ENCODE results near the gene ENDOG. TPM values are rescaled to one million over a fixed set of nuclear protein-coding genes. Genes with fewer than 3 reads are reported as not detected.

Gene ENDOG
- total and polyA plus RNA-seq, 11 donors = 34.8 to 105 (median 57.6) TPM

GRCh38 chr9:128785427-128785826 lies 32.9 kb upstream of the ENDOG start:
- DNase-seq = no peak
- H3K27me3 ChIP-seq = no peaks in the 10 kb centered on the region
- no peak for TF ChIP-seq POLR2A (IDR thresholded peaks at IDR 0.05)
- no peak for TF ChIP-seq CTCF (IDR thresholded peaks at IDR 0.05)
- intact Hi-C loops (cut with DNase I) = loop anchor here in 2 of 10 donors (1.0 to 5.0 kb wide), 3 partner anchors 12 to 83 kb away; partner anchors contain the start of gene PKN3 (in 1 of the 2)
- peaks cover 0 to 10% (median 0%) of the 10 kb centered on the region in 12 donors for H3K9me3 ChIP-seq
- WGBS, 4 donors = 96 to 99% (median 97%) methylated on average over 6 of the region's 6 CpGs
- peaks cover 0 to 26% (median 15%) of the 10 kb centered on the region in 12 donors for H3K4me1 ChIP-seq
- no peak overlapping the region for H3K27ac ChIP-seq
- ATAC-seq = no peak
- H3K4me3 ChIP-seq = no peak overlapping the region
- peaks cover 0 to 20% (median 8%) of the 10 kb centered on the region in 9 donors for H3K36me3 ChIP-seq

GRCh38 chr9:128786681-128787601 lies 31.4 kb upstream of the ENDOG start, which contains the start of gene TBC1D13:
TSS of gene TBC1D13 (plus strand) at chr9:128787253. CDS start at chr9:128787354, 101 bp downstream.
- ATAC-seq = peak; percentile 87 to 98 (median 98)
- intact Hi-C loops (cut with DNase I) = loop anchor here in 5 of 10 donors (1.0 to 5.0 kb wide), 5 partner anchors 14 to 85 kb away; partner anchors contain the start of gene PKN3 (in 2 of the 5)
- Histone ChIP-seq H3K9me3 (peaks cover 0 to 2% (median 0%) of the 10 kb centered on the region in 12 donors), H3K36me3 (peaks cover 0 to 35% (median 22%) of the 10 kb centered on the region in 9 donors), H3K4me1 (peaks cover 0 to 26% (median 15%) of the 10 kb centered on the region in 12 donors), H3K27ac (peak within 1 kb of the TSS; percentile 70 to 92 (median 87)), H3K27me3 (no peaks in the 10 kb centered on the region), H3K4me3 (peak within 1 kb of the TSS; percentile 77 to 100 (median 95))
- TF ChIP-seq CTCF (IDR thresholded peaks at IDR 0.05) (no peak), POLR2A (IDR thresholded peaks at IDR 0.05) (peak in 1 of 2 donors; percentile 73)
- peak; percentile 91 to 93 (median 92) for DNase-seq
- WGBS, 4 donors = 7 to 21% (median 10%) methylated on average over 23 to 64 of the region's 64 CpGs

GRCh38 chr9:128787659-128788058 lies 30.6 kb upstream of the ENDOG start:
- DNase-seq (peak in 1 of 5 donors; percentile 26), ATAC-seq (peak in 2 of 4 donors; percentile 1 to 9)
- peaks cover 0 to 42% (median 29%) of the 10 kb centered on the region in 9 donors for H3K36me3 ChIP-seq
- H3K27ac ChIP-seq = peak overlapping the region in 11 of 12 donors; percentile 79 to 92 (median 87)
- H3K27me3 ChIP-seq = no peaks in the 10 kb centered on the region
- intact Hi-C loops (cut with DNase I) = loop anchor here in 5 of 10 donors (1.0 to 5.0 kb wide), 5 partner anchors 15 to 85 kb away; partner anchors contain the start of gene PKN3 (in 2 of the 5)
- TF ChIP-seq POLR2A (IDR thresholded peaks at IDR 0.05) = no peak
- TF ChIP-seq CTCF (IDR thresholded peaks at IDR 0.05) = no peak
- no peaks in the 10 kb centered on the region for H3K9me3 ChIP-seq
- H3K4me1 ChIP-seq = peaks cover 0 to 26% (median 15%) of the 10 kb centered on the region in 12 donors
- H3K4me3 ChIP-seq = peak overlapping the region; percentile 77 to 100 (median 95)
- 1 to 3% (median 3%) methylated on average over 7 of the region's 7 CpGs for WGBS, 4 donors

All from heart left ventricle (tissue), 16 donors.